ENCODE data around the gene SOBP.

DNA sequence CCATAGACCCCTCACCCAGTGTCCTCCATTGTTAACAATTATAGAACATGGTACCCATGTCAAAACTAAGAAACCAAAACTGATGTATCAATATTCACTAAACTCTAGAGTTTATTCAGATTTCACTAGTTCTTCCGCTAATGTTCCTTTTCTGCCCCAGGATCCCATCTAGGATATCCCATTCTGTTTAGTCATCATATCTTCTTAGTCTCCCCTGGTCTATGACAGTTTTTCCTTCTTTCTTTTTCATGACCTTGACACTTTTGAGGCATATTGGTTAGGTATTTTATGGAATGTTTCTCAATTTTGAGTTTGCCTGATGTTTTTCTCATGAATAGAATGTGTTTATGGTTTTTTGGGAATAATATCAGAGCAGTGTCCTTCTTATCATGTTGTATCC is 187.5 kb downstream of the SOBP start:
- TF ChIP-seq GATA2 (IDR thresholded peaks at IDR 0.05; ENCODE audit: low read depth, low read length) (no peak), GATA3 (IDR thresholded peaks at IDR 0.05; ENCODE audit: low read depth, low read length) (no peak)

All from SH-SY5Y (cell line).